ENCODE measurements around the gene ZNF341.
"Not testable (repeated sequence)": the region's sequence is repeated elsewhere in the genome, so short reads cannot be mapped to it uniquely, and the experiment has no call there.

Gene ZNF341

GRCh38 chr20:33730946-33731692 lies 677 bp upstream of the ZNF341 start:
- no peak for DNase-seq (ENCODE audit: low spot score)

DNA sequence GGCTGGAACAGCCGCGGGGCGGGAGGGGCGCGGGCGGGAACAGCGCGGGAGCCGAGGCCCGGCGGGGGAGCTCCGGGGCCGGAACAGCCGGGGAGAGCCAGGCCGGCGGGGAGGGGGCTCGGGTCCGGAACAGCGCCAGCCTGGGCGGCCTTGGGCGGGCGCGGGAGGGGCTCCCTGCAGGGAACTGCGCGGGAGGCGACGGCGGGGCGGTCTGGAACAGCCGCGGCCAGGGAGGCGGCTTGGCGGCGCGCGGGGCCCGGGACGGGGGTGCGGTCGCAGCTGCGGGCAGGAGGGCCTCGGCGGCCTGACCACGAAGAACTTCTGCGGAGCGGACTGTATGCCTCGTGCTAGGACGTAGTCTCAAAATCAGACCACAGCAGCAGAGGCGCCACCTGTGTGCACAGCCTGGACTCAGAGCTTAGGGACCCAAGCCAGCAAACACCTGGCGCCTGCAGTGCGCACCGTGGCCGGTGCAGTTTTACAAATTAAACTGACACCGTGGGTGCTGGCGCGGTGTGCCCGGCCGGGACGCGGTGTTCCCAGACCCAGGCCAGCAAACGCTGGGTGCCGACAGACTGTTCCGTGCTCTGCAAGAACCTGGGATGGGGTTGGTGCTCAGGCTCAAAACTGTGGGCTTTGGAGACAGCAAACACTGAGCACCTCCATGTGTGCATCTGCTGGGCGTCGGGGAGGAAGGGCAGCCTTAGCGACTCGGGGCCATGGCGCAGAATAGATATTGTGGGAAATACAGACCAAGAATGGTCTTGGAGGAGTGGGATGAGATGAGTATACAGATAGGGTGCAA lies 572 bp downstream of the ZNF341 start:
- DNase-seq (ENCODE audit: low spot score): peak; percentile 88

- DNase-seq (ENCODE audit: low spot score): no peak
These were observed 2.1 kb downstream of the ZNF341 start for GRCh38 chr20:33733654-33734576.

DNA sequence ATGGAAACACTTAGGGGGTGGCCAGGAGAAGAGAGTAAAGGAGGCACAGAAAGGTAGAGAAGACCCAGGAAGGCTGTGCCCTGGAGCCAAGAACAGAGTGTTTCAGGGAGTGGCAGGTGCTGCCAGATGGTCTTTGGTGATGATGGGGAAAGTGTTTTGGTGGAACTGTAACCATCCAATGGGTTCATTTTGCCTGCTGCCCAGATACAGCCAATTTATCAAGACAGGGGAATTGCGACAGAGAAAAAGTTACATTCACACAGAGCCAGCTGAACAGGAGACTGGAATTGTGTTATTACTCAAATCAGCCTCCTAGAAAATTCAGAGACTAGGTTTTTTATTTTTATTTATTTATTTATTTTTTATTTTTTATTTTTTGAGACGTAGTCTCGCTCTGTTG lies 5.2 kb downstream of the ZNF341 start:
- no peak for DNase-seq (ENCODE audit: low spot score)

DNA sequence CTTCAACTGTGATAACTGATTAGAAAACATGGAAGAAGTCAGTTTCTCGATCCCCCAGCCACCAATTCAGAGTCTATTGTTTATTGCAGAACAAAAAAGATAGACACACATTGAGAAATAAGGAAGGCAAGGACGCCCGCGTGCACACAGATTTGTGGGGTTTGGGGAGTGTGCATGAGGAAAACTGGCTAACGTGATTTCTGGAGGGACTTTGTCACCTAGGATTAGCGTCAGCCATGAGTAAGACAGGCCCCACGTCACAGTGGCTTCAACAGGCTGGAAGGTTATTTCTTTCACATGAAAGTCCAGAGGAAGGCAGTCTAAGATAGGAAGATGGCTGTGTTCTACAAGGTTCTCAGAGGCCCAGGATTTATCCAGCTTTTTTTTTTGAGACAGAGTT lies 7.7 kb downstream of the ZNF341 start:
- DNase-seq (ENCODE audit: low spot score): no peak

DNA sequence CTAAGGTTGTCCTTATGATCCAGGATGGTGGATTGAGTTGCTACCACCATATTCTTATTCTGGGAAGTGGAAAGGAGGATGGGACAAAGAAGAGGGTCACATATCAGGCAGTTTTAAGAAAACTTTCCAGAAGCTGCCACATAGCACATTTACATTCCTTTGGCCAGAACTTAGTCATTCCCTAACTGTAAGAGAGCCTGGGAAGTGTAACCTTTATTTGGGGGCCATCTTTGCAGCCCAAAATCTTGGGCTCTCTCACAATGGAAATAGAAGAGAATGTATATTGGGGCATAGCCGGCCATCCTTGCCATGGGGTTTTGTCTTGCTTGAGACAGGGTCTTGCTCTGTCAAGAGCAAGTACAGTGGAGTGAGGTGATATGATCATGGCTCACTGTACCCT lies 8.4 kb downstream of the ZNF341 start:
- DNase-seq (ENCODE audit: low spot score): no peak

- no peak for DNase-seq (ENCODE audit: low spot score)
These were observed 12.4 kb downstream of the ZNF341 start for GRCh38 chr20:33744181-33744580.

GRCh38 chr20:33744773-33745385 lies 13.1 kb downstream of the ZNF341 start:
- no peak for DNase-seq (ENCODE audit: low spot score)

DNA sequence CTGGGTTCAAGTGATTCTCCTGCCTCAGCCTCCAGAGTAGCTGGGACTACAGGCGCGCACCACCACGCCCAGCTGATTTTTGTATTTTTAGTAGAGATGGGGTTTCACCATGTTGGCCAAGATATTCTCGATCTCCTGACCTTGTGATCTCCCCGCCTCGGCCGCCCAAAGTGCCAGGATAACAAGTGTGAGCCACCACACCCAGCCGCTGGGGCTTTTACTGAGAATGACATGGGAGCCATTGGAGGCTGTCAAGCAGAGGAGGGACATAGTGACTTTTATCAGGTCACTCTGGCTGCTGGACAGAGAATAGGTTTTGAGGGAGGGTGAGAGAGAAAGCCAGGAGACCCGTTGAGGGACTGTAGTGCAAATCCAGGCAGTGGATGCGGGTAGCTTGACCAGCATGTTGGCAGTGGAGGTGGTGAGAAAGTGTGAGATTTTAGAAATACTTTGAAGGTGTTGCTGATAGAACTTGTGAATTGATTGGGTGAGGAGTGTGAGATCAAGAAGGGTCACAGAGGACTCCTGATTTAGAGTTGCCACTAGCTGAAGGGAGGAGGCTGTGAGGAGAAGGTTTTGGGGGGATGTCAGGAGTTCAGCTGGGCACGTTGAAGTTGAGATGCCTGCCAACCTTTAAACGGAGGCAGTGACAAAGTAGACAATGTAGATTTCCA lies 14.7 kb downstream of the ZNF341 start:
- no peak for DNase-seq (ENCODE audit: low spot score)

GRCh38 chr20:33751775-33752174 lies 20.0 kb downstream of the ZNF341 start:
- no peak for DNase-seq (ENCODE audit: low spot score)

DNA sequence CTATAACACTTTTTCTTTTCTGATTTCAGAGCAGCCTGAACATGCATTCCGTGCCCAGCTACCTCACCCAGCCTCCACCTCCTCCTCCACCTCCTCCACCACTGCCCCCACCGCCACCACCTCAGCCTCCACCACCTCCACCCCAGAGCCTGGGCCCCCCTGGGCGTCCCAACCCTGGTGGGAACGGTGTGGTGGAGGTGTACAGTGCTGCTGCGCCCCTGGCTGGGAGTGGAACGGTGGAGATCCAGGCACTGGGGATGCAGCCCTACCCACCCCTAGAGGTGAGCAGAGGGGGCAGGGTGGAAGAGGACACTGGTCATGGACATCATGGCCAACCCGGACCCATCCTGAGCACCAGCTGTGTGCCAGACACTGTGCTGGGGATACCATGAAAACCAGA lies 21.3 kb downstream of the ZNF341 start:
- no peak for DNase-seq (ENCODE audit: low spot score)

DNA sequence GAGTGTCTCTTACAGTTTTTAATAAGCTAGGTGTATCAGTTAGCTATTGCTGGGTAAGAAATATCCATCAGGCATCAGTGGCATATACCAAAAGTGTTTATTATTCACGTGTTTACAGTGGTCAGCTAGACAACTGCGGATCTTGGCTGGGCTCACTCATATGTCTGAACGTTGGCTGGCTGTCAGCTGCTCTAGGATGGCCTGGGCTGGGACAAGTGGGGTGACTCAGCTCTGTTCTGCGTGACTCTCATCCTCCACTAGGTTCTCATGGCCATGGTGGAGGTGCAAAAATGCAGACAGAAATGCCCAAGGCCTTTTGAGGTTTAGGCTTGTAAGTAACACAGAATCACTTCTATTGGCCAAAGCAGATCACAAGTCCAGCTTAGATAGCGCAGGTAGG lies 22.0 kb downstream of the ZNF341 start:
- DNase-seq (ENCODE audit: low spot score): no peak

DNA sequence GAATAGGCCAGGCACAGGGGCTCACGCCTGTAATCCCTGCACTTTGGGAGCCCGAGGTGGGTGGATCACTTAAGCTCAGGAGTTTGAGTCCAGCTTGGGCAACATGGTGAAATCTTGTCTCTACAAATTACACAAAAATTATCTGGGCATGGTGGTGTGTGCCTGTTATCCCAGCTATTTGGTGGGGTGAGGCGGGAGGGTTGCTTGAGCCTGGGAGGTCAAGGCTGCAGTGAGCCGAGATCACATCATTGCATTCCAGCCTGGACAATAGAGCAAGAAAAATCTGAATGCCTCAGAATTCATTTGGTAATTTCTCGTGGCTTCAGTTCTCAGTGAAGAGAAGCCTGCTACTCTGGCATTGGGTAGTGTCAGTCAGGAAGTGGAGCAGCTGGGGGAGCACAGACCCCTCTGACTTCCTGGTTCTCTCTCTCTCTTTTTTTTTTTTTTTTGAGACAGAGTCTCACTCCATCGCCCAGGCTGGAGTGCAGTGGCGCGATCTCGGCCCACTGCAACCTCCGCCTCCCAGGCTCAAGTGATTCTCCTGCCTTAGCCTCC lies 24.2 kb downstream of the ZNF341 start:
- DNase-seq (ENCODE audit: low spot score): not testable (repeated sequence)

- no peak for DNase-seq (ENCODE audit: low spot score)
These were observed 25.2 kb downstream of the ZNF341 start for GRCh38 chr20:33757046-33757445.

DNA sequence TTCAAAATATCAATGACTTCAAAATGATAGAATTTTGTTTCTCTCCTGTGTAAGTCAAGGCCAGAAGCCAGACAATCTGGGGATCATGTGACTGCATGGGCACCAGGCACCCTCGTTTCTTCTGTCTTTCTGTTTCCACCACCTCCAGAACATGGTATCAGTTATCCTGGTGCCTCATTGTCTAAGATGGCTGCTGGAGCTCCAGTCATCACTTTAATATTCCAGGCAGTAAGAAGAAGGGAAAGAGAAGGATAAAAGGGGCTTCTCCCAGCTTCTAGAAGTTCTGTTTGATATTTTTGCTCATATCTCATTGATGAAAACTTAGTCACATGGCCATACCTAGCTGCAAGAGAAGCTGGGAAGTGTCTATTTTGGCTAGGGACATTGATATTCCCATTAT lies 25.7 kb downstream of the ZNF341 start:
- no peak for DNase-seq (ENCODE audit: low spot score)

- no peak for DNase-seq (ENCODE audit: low spot score)
These were observed 30.0 kb downstream of the ZNF341 start for GRCh38 chr20:33761698-33762250.

DNA sequence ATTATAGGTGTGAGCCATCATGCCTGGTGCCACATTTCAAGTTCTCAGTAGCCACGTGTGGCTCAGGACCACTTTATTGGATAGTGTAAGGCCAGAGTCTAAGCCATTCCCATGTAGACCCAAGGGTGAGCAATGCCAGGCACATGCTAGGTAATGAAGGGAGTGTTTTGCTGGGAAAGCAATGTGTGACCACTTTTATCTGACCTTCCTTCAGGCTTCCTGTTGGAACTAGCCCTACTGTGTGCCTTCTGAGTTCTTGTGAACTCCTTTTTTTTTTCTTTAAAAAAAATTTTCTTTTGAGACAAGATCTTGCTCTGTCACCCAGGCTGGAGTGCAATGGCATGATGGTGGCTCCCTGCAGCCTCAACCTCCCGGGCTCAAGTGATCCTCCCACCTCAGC lies 33.3 kb downstream of the ZNF341 start:
- DNase-seq (ENCODE audit: low spot score): no peak

- DNase-seq (ENCODE audit: low spot score): no peak
These were observed 33.8 kb downstream of the ZNF341 start for GRCh38 chr20:33765592-33765991.

GRCh38 chr20:33766686-33767085 lies 34.9 kb downstream of the ZNF341 start:
- no peak for DNase-seq (ENCODE audit: low spot score)

DNA sequence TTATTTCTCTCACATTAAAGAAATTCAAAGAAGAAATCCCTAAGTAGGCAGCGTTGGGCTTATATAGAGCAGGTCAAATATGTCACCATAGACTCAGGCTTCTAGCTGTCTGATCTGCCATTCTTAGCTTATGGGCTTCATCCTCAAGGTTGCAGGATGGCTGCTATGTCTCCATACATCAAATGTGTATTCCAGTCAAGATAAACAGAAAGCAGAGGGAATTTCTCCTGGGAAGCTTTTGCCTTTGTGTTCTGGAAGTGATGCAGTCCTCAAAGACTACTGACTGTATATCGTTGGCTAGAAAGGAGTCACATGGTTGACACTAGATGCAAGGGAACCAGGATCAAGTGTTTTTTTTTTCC lies 36.0 kb downstream of the ZNF341 start:
- no peak for DNase-seq (ENCODE audit: low spot score)

DNA sequence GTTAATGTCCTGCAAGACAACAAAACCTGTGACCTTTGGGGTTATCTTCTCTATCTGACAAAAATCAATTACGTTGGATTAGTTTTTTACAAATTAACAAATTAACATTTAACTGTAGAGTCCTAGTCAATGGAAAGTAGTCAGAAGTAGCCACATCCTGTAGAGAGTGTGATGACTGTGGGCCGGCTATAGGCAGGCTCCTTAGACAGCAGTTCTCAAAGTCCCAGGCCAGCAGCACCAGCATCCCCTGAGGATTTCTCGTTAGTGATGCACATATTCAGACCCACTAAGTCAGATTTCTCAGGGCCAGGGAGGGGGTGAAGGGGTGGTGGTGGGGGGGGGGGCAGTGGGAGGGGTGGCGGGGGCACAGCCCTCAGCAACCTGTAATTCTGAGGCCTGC lies 37.2 kb downstream of the ZNF341 start:
- no peak for DNase-seq (ENCODE audit: low spot score)
